ENCODE data around the gene COL4A6. TPM values are rescaled to one million over a fixed set of nuclear protein-coding genes. Genes with fewer than 3 reads are reported as not detected.

Gene COL4A6
- 14.3 to 17.2 TPM (median 15.7 TPM) in 5 replicates for total RNA-seq (2022; extraction: Qiagen RNA extraction; ENCODE audit: low read depth)

DNA sequence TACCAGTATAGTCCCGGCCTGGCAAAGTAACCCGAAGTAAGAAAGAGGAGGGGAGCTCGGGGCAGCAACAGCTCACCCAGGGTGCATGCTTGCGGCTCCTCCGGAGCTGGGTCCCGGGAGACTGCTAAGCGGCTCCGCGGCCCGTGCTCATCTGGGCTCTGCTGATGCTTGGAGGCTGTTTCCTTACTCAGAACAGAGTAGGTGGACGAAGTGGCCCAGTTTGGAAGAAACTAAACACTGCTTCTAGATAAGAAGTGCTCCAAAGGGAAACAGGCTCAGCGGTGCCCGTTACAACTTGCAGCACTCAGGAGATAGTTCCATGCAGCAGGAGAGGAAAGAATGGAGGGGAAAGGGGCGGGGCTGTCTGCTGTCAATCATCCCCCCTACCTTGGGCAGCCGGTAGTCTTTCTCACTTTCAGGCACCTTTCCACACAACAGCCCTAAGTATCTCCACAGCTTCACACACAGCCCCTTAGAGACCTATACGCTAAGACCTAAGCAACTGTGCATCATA is at the start of gene COL4A6:
Gene COL4A6 (minus strand): TSS at position 313 of the 514 bp plus-strand sequence. CDS start 226 bp downstream, at position 87.

DNA sequence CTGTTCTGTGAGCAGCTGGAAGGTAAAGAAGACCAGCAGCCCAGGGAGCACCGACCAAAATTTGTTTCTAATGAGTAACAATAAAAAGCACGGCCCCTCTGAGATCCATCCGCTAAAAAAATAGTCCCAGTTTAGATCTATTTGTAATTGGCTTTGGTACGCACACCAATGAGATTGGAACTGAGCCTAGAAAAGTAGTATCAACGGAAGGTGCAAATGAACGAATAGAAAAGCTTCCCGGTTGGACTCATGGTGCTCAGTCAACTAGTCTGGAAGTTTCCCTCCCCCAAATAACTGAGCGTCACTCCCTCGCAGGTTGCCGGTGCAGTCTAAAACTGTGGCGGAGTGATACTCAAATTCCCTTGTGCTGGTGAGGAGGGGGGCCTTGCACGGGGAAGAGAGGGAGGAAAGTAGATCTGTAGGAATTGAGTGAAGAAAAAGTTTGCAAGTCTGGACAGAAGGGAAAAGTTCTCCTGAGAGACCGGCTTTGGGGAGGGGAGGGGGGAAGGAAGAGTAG is 1.3 kb upstream of the COL4A6 start, which contains the start of gene COL4A5:
Gene COL4A5 (plus strand): TSS at position 413 of the 517 bp plus-strand sequence. CDS start 288 bp downstream, outside the sequence.

Other genes with a start within 250 kb of the COL4A6 start
- gene COL4A5, start 1.4 kb upstream of the COL4A6 start, total RNA-seq (2022; extraction: Qiagen RNA extraction; ENCODE audit: low read depth), result 13.1 to 16.5 TPM (median 13.5 TPM) in 5 replicates